Hepatocyte (in vitro differentiated cells): ENCODE data around the gene UCHL3. TPM values are rescaled to one million over a fixed set of nuclear protein-coding genes. Genes with fewer than 3 reads are reported as not detected.

Source experiments
- DNase-seq: peaks from one replicate; pipeline ENCODE4 v3.0.0-alpha.2; 2016; ENCODE audit warnings: low spot score
- H2AFZ ChIP-seq: fragments of 200-600 bp; sonication (generic); 2 replicates; pipeline ENCODE4 v1.6.0; 2016; ENCODE audit warnings: antibody characterized with exemption, mild to moderate bottlenecking
- H3K27ac ChIP-seq: fragments of 200-600 bp; sonication (generic); 2 replicates; pipeline ENCODE4 v1.5.1; 2016; ENCODE audit warnings: mild to moderate bottlenecking
- H3K27me3 ChIP-seq: fragments of 200-600 bp; sonication (generic); 2 replicates; pipeline ENCODE4 v1.6.1; 2016
- H3K36me3 ChIP-seq: fragments of 200-600 bp; sonication (generic); replicated peaks from 2 replicates; pipeline ENCODE4 v1.5.1; 2016; ENCODE audit warnings: low read depth; ENCODE audit not compliant: insufficient read depth
- H3K4me1 ChIP-seq: fragments of 200-600 bp; sonication (generic); 2 replicates; pipeline ENCODE4 v1.5.1; 2016; ENCODE audit warnings: mild to moderate bottlenecking, moderate library complexity; ENCODE audit not compliant: insufficient read depth
- H3K4me2 ChIP-seq: fragments of 200-600 bp; sonication (generic); 2 replicates; pipeline ENCODE4 v1.6.0; 2016
- H3K4me3 ChIP-seq: fragments of 200-600 bp; sonication (generic); 2 replicates; pipeline ENCODE4 v1.5.1; 2016; ENCODE audit warnings: mild to moderate bottlenecking
- H3K79me2 ChIP-seq: fragments of 200-600 bp; sonication (generic); 2 replicates; pipeline ENCODE4 v1.6.0; 2017; ENCODE audit warnings: mild to moderate bottlenecking
- H3K9me2 ChIP-seq: fragments of 200-600 bp; sonication (generic); replicated peaks from 2 replicates; pipeline ENCODE4 v1.6.0; 2017; ENCODE audit warnings: mild to moderate bottlenecking; ENCODE audit not compliant: insufficient read depth
- H3K9me3 ChIP-seq: fragments of 200-600 bp; sonication (generic); 2 replicates; pipeline ENCODE4 v1.5.1; 2016; ENCODE audit warnings: low read depth, mild to moderate bottlenecking
- H4K20me1 ChIP-seq: fragments of 200-600 bp; sonication (generic); 2 replicates; pipeline ENCODE4 v1.6.0; 2016; ENCODE audit warnings: mild to moderate bottlenecking; ENCODE audit not compliant: insufficient read depth, poor library complexity, severe bottlenecking
- EZH2 ChIP-seq: fragments of 200-600 bp; sonication (generic); IDR thresholded peaks from 2 replicates; pipeline ENCODE4 v1.6.1; 2016; ENCODE audit warnings: antibody characterized with exemption, mild to moderate bottlenecking, borderline replicate concordance
- EZH2phosphoT487 ChIP-seq: fragments of 200-600 bp; sonication (generic); IDR thresholded peaks from one replicate; pipeline ENCODE4 v1.6.1; 2018; ENCODE audit warnings: antibody characterized with exemption, mild to moderate bottlenecking, low read depth, moderate library complexity; ENCODE audit not compliant: unreplicated experiment, severe bottlenecking
- WGBS: methylation state at CpG from one replicate; pipeline ENCODE4 v1.1.6; 2016; ENCODE audit warnings: low lambda C conversion rate; ENCODE audit errors: missing lambda C conversion rate; 5-methylcytosine and 5-hydroxymethylcytosine counted together
- polyA plus RNA-seq: library from polyadenylated mRNA; unstranded; fragments of >200 nt; fragmentation: Nextera tagmentation; extraction: Ambion mirVana; gene quantifications from 2 replicates; pipeline ENCODE4 v1.2.1, GENCODE V29; 2016
- total RNA-seq: library from RNA; depleted of rRNA; stranded (reverse); fragments of >200 nt; gene quantifications from 2 replicates; pipeline ENCODE4 v1.2.3, GENCODE V29; 2014
- TF ChIP-seq, protein P1 (sequence below): fragments of 200-600 bp; sonication (generic); IDR thresholded peaks from 2 replicates; pipeline ENCODE4 v1.5.1; 2016; ENCODE audit warnings: antibody characterized with exemption, mild to moderate bottlenecking; ENCODE audit not compliant: poor library complexity

Gene UCHL3
- total and polyA plus RNA-seq, 2 experiments from 2014 or later: 42.0 to 77.5 TPM

GRCh38 chr13:75647126-75647784 lies 97.7 kb downstream of the UCHL3 start:
- WGBS: 89% methylated on average over 1 of the region's 1 CpG

DNA sequence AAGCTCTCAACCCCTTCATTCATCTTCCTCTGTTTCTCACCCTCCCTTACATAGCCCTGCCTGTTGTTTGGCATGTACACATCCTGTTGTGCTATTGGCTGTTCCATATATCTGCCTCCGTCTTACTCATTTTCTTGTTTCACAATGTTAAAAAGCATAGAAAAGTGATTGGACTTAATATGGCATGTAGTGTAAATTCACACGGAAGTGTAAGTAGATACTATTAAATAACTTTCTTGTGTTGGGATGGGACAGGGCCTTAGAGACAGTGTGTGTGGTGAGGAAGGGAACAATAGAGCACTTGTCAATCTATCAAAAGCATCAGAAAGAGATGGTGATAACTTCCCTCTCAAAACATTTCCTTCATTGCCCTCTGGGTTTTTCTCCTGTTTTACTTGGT lies 98.9 kb downstream of the UCHL3 start:
- H3K27me3 ChIP-seq: no peaks in the 10 kb centered on the region
- H3K27ac ChIP-seq: no peak overlapping the region
- no peaks in the 10 kb centered on the region for H3K9me3 ChIP-seq
- H3K36me3 ChIP-seq: no peaks in the 10 kb centered on the region
- H4K20me1 ChIP-seq: no peaks in the 10 kb centered on the region
- TF ChIP-seq, protein P1, sequence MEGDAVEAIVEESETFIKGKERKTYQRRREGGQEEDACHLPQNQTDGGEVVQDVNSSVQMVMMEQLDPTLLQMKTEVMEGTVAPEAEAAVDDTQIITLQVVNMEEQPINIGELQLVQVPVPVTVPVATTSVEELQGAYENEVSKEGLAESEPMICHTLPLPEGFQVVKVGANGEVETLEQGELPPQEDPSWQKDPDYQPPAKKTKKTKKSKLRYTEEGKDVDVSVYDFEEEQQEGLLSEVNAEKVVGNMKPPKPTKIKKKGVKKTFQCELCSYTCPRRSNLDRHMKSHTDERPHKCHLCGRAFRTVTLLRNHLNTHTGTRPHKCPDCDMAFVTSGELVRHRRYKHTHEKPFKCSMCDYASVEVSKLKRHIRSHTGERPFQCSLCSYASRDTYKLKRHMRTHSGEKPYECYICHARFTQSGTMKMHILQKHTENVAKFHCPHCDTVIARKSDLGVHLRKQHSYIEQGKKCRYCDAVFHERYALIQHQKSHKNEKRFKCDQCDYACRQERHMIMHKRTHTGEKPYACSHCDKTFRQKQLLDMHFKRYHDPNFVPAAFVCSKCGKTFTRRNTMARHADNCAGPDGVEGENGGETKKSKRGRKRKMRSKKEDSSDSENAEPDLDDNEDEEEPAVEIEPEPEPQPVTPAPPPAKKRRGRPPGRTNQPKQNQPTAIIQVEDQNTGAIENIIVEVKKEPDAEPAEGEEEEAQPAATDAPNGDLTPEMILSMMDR: no peak
- TF ChIP-seq EZH2phosphoT487 (no peak), EZH2 (no peak)
- H3K4me1 ChIP-seq: no peaks in the 10 kb centered on the region
- no peak overlapping the region for H3K4me2 ChIP-seq
- no peaks in the 10 kb centered on the region for H3K9me2 ChIP-seq
- no peak overlapping the region for H2AFZ ChIP-seq
- H3K79me2 ChIP-seq: no peaks in the 10 kb centered on the region
- no peak for DNase-seq
- 95% methylated on average over 2 of the region's 2 CpGs for WGBS
- no peak overlapping the region for H3K4me3 ChIP-seq

More at GRCh38 chr13:75647126-75647784, 97.7 kb downstream of the UCHL3 start:
- Histone ChIP-seq H4K20me1 (no peaks in the 10 kb centered on the region), H3K9me3 (no peaks in the 10 kb centered on the region), H3K4me3 (no peak overlapping the region), H2AFZ (no peak overlapping the region), H3K4me1 (no peaks in the 10 kb centered on the region), H3K9me2 (no peaks in the 10 kb centered on the region), H3K4me2 (no peak overlapping the region), H3K79me2 (no peaks in the 10 kb centered on the region), H3K36me3 (no peaks in the 10 kb centered on the region), H3K27me3 (no peaks in the 10 kb centered on the region), H3K27ac (peak overlapping the region; percentile 51)
- no peak for DNase-seq
- no peak for TF ChIP-seq EZH2phosphoT487
- no peak for TF ChIP-seq EZH2
- TF ChIP-seq, protein P1: no peak

DNA sequence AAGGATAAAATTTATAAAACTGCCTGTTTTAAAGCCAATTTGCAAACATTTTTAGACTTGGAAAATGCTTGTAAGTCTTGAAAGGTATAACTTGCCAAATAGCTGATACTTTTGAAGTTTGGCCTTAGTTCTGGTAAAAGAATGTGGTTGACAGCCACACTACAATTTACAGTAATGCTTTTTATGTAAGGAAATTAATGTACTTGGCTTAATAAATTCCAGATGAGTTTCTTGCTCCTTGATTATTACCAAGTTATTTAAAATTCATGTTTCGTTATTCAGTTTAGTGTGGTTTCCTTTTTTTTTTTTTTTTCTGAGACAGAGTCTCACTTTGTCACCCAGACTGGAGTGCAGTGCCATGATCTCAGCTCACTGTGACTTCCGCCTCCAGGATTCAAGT lies 101.4 kb downstream of the UCHL3 start:
- Histone ChIP-seq H3K79me2 (no peaks in the 10 kb centered on the region), H3K27me3 (no peaks in the 10 kb centered on the region), H3K4me1 (no peaks in the 10 kb centered on the region), H3K9me3 (no peaks in the 10 kb centered on the region), H2AFZ (no peak overlapping the region), H3K4me2 (no peak overlapping the region), H3K9me2 (no peaks in the 10 kb centered on the region), H3K27ac (no peak overlapping the region), H3K36me3 (no peaks in the 10 kb centered on the region), H4K20me1 (no peaks in the 10 kb centered on the region), H3K4me3 (no peak overlapping the region)
- DNase-seq: no peak
- no peak for TF ChIP-seq EZH2
- TF ChIP-seq EZH2phosphoT487: no peak
- TF ChIP-seq, protein P1: no peak
- 87% methylated on average over 2 of the region's 2 CpGs for WGBS
